IPS-15b (cell line): ENCODE data around the gene PLXDC1.

ENCODE experiments used
- H3K27me3 ChIP-seq: one replicate; pipeline ENCODE4 v1.6.1; 2013; ENCODE audit warnings: low read length; ENCODE audit not compliant: control insufficient read depth, insufficient read depth
- H3K36me3 ChIP-seq: one replicate; pipeline ENCODE4 v1.6.1; 2013; ENCODE audit warnings: low read length; ENCODE audit not compliant: control insufficient read depth, insufficient read depth
- H3K4me1 ChIP-seq: one replicate; pipeline ENCODE4 v1.6.1; 2013; ENCODE audit warnings: mild to moderate bottlenecking, low read length; ENCODE audit not compliant: control insufficient read depth, insufficient read depth
- H3K4me3 ChIP-seq: one replicate; pipeline ENCODE4 v1.5.1; 2013; ENCODE audit warnings: low read depth, low read length
- H3K9ac ChIP-seq: one replicate; pipeline ENCODE4 v1.6.1; 2013; ENCODE audit warnings: low read depth, mild to moderate bottlenecking, low read length
- H3K9me3 ChIP-seq: one replicate; pipeline ENCODE4 v1.6.1; 2013; ENCODE audit warnings: mild to moderate bottlenecking, low read length; ENCODE audit not compliant: control insufficient read depth, insufficient read depth

Gene PLXDC1

GRCh38 chr17:39099663-39100286, 51.7 kb downstream of the PLXDC1 start:
- Histone ChIP-seq H3K9me3 (no peaks in the 10 kb centered on the region), H3K27me3 (peaks cover 3% of the 10 kb centered on the region), H3K4me3 (no peak overlapping the region), H3K36me3 (no peaks in the 10 kb centered on the region), H3K9ac (no peak overlapping the region), H3K4me1 (peaks cover 2% of the 10 kb centered on the region)

- peaks cover 2% of the 10 kb centered on the region for H3K4me1 ChIP-seq
- no peak overlapping the region for H3K4me3 ChIP-seq
- H3K9me3 ChIP-seq = no peaks in the 10 kb centered on the region
- peaks cover 3% of the 10 kb centered on the region for H3K27me3 ChIP-seq
- H3K9ac ChIP-seq = no peak overlapping the region
- H3K36me3 ChIP-seq = no peaks in the 10 kb centered on the region
Measured at GRCh38 chr17:39098588-39098987, 52.8 kb downstream of the PLXDC1 start.

DNA sequence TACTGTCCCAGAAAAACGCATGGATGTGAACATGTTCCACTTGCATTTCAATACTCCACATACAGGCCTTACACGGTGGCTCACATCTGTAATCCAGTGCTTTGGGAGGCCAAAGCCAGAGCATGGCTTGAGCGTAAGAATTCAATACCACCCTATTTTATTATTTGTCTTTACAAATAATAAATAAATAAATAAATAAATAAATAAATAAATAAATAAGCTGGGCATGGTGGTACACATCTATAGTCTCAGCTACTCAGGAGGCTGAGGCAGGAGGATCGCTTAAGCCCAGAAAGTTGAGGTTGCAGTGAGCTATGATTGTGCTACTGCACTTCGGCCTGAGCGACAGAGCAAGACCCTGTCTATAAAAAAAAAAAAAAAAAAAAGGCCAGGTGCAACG, 53.9 kb downstream of the PLXDC1 start:
- peaks cover 2% of the 10 kb centered on the region for H3K4me1 ChIP-seq
- no peak overlapping the region for H3K4me3 ChIP-seq
- no peak overlapping the region for H3K9ac ChIP-seq
- H3K9me3 ChIP-seq = no peaks in the 10 kb centered on the region
- H3K27me3 ChIP-seq = peaks cover 3% of the 10 kb centered on the region
- no peaks in the 10 kb centered on the region for H3K36me3 ChIP-seq

DNA sequence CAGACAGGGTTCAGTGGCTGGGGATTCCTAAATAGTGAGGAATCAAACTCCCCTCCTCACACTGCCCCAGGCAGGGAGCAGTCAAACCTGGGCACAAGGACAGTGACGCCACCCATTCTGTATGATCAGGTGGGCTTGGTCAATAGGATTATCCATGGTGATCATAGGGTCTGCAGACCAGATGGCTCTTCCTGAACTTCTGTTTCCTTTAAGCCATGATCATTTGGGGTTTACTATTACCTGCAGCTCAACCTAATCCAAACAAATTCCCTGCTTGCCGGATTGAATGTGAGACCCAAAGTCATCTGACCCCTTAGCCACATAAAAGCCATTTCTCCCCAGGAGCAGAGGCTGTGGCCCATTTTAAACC, 54.3 kb downstream of the PLXDC1 start:
- H3K27me3 ChIP-seq = peaks cover 3% of the 10 kb centered on the region
- H3K9ac ChIP-seq = no peak overlapping the region
- no peaks in the 10 kb centered on the region for H3K36me3 ChIP-seq
- H3K4me1 ChIP-seq = peaks cover 2% of the 10 kb centered on the region
- H3K4me3 ChIP-seq = no peak overlapping the region
- H3K9me3 ChIP-seq = no peaks in the 10 kb centered on the region

DNA sequence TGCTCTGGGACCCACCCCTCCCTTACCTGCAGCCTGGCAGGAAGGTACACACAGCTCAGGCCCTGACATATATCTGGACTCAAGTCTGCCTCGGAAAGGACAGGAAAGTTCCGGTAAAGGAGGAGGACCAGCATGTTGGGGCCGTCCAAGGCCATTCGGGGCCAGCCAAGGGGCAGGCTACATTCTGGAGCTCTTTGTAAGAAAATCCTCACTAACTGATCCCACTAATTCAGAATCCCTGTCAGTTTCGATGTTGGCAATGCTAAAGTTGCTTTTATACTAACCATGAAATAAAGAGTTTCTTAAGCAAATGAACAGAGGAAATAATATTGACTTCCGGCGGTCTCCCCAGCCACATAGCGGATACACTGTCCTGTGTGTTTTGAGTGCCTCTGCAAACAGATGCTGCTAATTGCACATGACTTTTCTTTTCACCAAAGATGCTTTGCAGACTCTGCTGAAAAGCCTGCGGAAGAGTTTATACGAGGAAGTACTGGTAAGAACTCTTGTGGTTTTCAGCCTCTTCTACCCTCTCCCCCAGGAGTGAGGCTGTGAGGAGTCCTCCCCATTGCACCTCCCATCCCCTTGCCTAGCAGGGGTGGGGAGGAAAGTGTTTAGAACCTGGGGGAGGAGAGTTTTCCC, 54.8 kb downstream of the PLXDC1 start:
- no peaks in the 10 kb centered on the region for H3K9me3 ChIP-seq
- H3K36me3 ChIP-seq = no peaks in the 10 kb centered on the region
- peaks cover 2% of the 10 kb centered on the region for H3K4me1 ChIP-seq
- H3K4me3 ChIP-seq = no peak overlapping the region
- no peak overlapping the region for H3K9ac ChIP-seq
- H3K27me3 ChIP-seq = peaks cover 3% of the 10 kb centered on the region

GRCh38 chr17:39095309-39095686, 56.1 kb downstream of the PLXDC1 start:
- Histone ChIP-seq H3K27me3 (peaks cover 3% of the 10 kb centered on the region), H3K4me1 (peaks cover 2% of the 10 kb centered on the region), H3K36me3 (no peaks in the 10 kb centered on the region), H3K9ac (no peak overlapping the region), H3K4me3 (no peak overlapping the region), H3K9me3 (no peaks in the 10 kb centered on the region)

DNA sequence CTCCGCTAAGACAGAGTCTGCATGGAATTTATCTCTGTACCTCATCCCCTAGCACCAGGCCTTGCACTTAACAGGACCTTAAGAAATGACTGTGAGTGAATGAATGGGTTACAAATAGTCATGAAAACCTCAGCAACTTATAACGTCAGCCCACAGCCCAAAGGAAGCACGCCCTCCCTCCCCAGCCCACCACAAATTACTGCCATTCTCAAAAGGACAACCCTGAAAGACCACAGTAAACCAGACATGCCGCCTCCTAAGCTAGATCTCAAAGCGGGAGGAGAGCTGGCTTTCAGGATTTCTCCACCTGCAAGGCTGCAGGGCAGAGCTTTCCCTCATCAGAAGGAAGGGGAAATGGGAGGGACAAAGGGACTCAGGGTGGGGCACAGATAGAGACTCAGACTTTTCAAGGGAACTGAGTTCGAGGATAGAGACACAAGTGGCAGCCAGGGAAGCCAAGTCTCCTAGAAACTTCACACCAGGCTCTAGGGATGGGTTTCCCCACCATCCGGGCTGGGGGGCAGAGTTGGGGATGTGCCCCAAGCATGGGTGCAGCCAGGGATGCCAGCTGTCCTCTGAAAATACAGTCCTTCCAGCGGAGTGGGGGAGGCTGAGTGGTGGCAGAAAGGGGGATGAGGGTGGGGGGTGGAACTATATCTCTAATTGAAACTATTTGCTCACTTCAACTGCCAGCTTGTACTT, 56.7 kb downstream of the PLXDC1 start:
- H3K9ac ChIP-seq = no peak overlapping the region
- peaks cover 3% of the 10 kb centered on the region for H3K27me3 ChIP-seq
- peaks cover 2% of the 10 kb centered on the region for H3K4me1 ChIP-seq
- no peaks in the 10 kb centered on the region for H3K36me3 ChIP-seq
- no peaks in the 10 kb centered on the region for H3K9me3 ChIP-seq
- no peak overlapping the region for H3K4me3 ChIP-seq

- Histone ChIP-seq H3K9me3 (no peaks in the 10 kb centered on the region), H3K4me3 (no peak overlapping the region), H3K4me1 (no peaks in the 10 kb centered on the region), H3K36me3 (no peaks in the 10 kb centered on the region), H3K9ac (no peak overlapping the region), H3K27me3 (no peaks in the 10 kb centered on the region)
Measured at GRCh38 chr17:39092692-39093230, 58.7 kb downstream of the PLXDC1 start.

DNA sequence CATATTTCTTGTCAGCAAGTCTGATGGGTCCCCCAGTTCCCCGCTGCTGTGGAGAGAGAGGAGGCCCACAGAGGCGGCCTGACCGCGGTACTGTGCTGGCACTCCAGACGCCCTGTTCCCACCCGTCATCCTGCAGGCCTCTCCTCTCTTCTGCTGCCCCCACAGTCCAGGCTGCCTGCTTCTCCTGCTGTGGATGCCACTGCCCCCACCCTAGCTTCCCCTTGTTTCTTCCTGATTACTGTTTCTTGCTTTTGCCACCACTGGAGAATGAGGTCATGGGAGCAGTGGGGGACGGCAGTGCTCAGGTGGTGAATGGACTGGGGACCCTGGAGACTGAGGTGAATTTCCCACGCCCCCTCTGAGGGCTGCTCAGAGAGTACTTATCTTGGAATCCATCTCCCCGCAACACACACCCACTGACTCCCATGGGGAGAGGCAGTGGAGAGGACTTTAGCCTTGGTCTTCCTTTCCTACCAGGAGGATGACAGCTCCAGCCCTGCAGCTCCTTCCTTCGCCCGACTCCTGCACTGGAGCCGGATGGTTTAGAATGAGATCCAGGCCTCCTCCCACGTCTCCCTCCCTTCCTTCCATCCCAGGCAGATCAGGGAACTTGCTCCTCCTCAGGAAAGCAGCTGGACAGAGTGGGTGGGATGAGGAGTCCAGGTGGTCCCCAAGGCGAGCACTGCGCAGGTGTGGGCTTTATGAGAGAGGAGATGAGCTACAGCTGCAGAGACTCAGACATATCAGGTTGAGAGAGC, 60.4 kb downstream of the PLXDC1 start:
- H3K36me3 ChIP-seq = no peaks in the 10 kb centered on the region
- H3K4me3 ChIP-seq = no peak overlapping the region
- H3K9me3 ChIP-seq = no peaks in the 10 kb centered on the region
- no peak overlapping the region for H3K9ac ChIP-seq
- H3K4me1 ChIP-seq = no peaks in the 10 kb centered on the region
- no peaks in the 10 kb centered on the region for H3K27me3 ChIP-seq

GRCh38 chr17:39090400-39090799, 61.0 kb downstream of the PLXDC1 start:
- Histone ChIP-seq H3K9ac (no peak overlapping the region), H3K4me1 (no peaks in the 10 kb centered on the region), H3K9me3 (no peaks in the 10 kb centered on the region), H3K4me3 (no peak overlapping the region), H3K36me3 (no peaks in the 10 kb centered on the region), H3K27me3 (no peaks in the 10 kb centered on the region)

- H3K4me1 ChIP-seq = peaks cover 13% of the 10 kb centered on the region
- no peak overlapping the region for H3K9ac ChIP-seq
- H3K4me3 ChIP-seq = no peak overlapping the region
- H3K9me3 ChIP-seq = no peaks in the 10 kb centered on the region
- H3K27me3 ChIP-seq = no peaks in the 10 kb centered on the region
- no peaks in the 10 kb centered on the region for H3K36me3 ChIP-seq
Measured at GRCh38 chr17:39084558-39084957, 66.9 kb downstream of the PLXDC1 start.
